OCI-LY7 (cell line): ENCODE measurements around the gene PARVB. TPM values are rescaled to one million over a fixed set of nuclear protein-coding genes. Genes with fewer than 3 reads are reported as not detected.

Experiments used
- BruUV-seq: library from RNA; stranded (reverse); fragments of 400-500 nt; replicated peaks from 2 replicates; lab custom pipeline; 2021; lab: Mats Ljungman, UMichigan
- CTCF ChIA-PET: fragments of 300-600 bp; sonication (Branson Sonifier 250); formaldehyde crosslinking; loops from one replicate; lab custom pipeline; 2022; ENCODE audit warnings: antibody characterized with exemption; ENCODE audit not compliant: unreplicated experiment; lab: Charles Lee
- POLR2A ChIA-PET: fragments of 300-600 bp; sonication (Branson Sonifier 250); formaldehyde crosslinking; loops from one replicate; lab custom pipeline; 2022; ENCODE audit warnings: antibody characterized with exemption; lab: Charles Lee
- DNase-seq: peaks from one replicate; pipeline ENCODE4 v3.0.0-alpha.2; 2015; ENCODE audit warnings: low spot score
- H2AFZ ChIP-seq: fragments of 200-600 bp; sonication (generic), shearing (Covaris generic); 2 replicates; pipeline ENCODE4 v1.6.1; 2014; ENCODE audit warnings: mild to moderate bottlenecking, antibody characterized with exemption, low read length, moderate library complexity
- H3K27ac ChIP-seq: fragments of 200-600 bp; sonication (generic); 2 replicates; pipeline ENCODE4 v1.5.1; 2014; ENCODE audit warnings: mixed run types, low read depth, mild to moderate bottlenecking, moderate library complexity, low read length, inconsistent platforms; ENCODE audit not compliant: poor library complexity, severe bottlenecking
- H3K36me3 ChIP-seq: fragments of 200-600 bp; sonication (generic); 2 replicates; pipeline ENCODE4 v1.6.1; 2014; ENCODE audit warnings: mild to moderate bottlenecking, antibody characterized with exemption, low read length, moderate library complexity, mixed read lengths; ENCODE audit not compliant: insufficient read depth
- H3K4me1 ChIP-seq: fragments of 200-600 bp; sonication (generic); 2 replicates; pipeline ENCODE4 v1.5.1; 2014; ENCODE audit warnings: mild to moderate bottlenecking, low read length; ENCODE audit not compliant: insufficient read depth, poor library complexity, severe bottlenecking
- H3K4me2 ChIP-seq: fragments of 200-600 bp; sonication (generic); 2 replicates; pipeline ENCODE4 v1.6.1; 2014; ENCODE audit warnings: mild to moderate bottlenecking, low read length
- H3K4me3 ChIP-seq: fragments of 200-600 bp; sonication (generic); 2 replicates; pipeline ENCODE4 v1.5.1; 2014; ENCODE audit warnings: mild to moderate bottlenecking, low read depth, low read length; ENCODE audit not compliant: poor library complexity, severe bottlenecking
- H3K79me2 ChIP-seq: fragments of 200-600 bp; sonication (generic); 2 replicates; pipeline ENCODE4 v1.6.1; 2016; ENCODE audit warnings: low read depth, mild to moderate bottlenecking, low read length, moderate library complexity, mixed read lengths; ENCODE audit not compliant: insufficient read depth
- H3K9me2 ChIP-seq: fragments of 200-600 bp; sonication (generic); 2 replicates; pipeline ENCODE4 v1.6.1; 2016; ENCODE audit warnings: mild to moderate bottlenecking, low read length, mixed read lengths; ENCODE audit not compliant: insufficient read depth
- H3K9me3 ChIP-seq: fragments of 200-600 bp; sonication (generic); 2 replicates; pipeline ENCODE4 v1.6.1; 2014; ENCODE audit warnings: mild to moderate bottlenecking, mixed run types, low read length, mixed read lengths
- H4K20me1 ChIP-seq: fragments of 200-600 bp; sonication (generic); 2 replicates; pipeline ENCODE4 v1.6.1; 2014; ENCODE audit warnings: mild to moderate bottlenecking, antibody characterized with exemption, low read length, moderate library complexity, mixed read lengths; ENCODE audit not compliant: insufficient read depth
- CTCF ChIP-seq: fragments of 200-600 bp; sonication (generic); conservative IDR thresholded peaks from 2 replicates; pipeline ENCODE4 v1.5.1; 2014; ENCODE audit warnings: mild to moderate bottlenecking, antibody characterized with exemption, low read length, moderate library complexity, mixed read lengths
- EZH2phosphoT487 ChIP-seq: fragments of 200-600 bp; sonication (generic); IDR thresholded peaks from 2 replicates; pipeline ENCODE4 v1.6.1; 2018; ENCODE audit warnings: low read depth, borderline replicate concordance, mild to moderate bottlenecking, mixed run types, antibody characterized with exemption, low read length, moderate library complexity, mixed read lengths
- intact Hi-C: fragments of 100-400 bp; cut with micrococcal nuclease; formaldehyde crosslinking; loops from one replicate; pipeline ENCODE4 v1.10.0; 2022; ENCODE audit not compliant: unreplicated experiment
- total RNA-seq, 2 experiments: library from RNA; depleted of rRNA in 1 of 2; stranded (reverse); fragments of >200 nt in 1 of 2; shearing (Covaris generic) in 1 of 2; gene quantifications; 2 replicates each; pipeline ENCODE4 v1.2.3, GENCODE V29; 2014 to 2022

Gene PARVB
- total RNA-seq, 2 experiments from 2014 or later: 0.34 TPM; not detected in 1

- POLR2A ChIA-PET: no interaction called here
- Histone ChIP-seq H4K20me1 (no peaks in the 10 kb centered on the region), H3K9me3 (no peaks in the 10 kb centered on the region), H3K4me1 (peaks cover 8% of the 10 kb centered on the region), H3K4me3 (no peak overlapping the region), H3K36me3 (no peaks in the 10 kb centered on the region), H3K27ac (no peak overlapping the region), H2AFZ (no peak overlapping the region), H3K9me2 (no peaks in the 10 kb centered on the region), H3K4me2 (no peak overlapping the region), H3K79me2 (no peaks in the 10 kb centered on the region)
- CTCF ChIA-PET: interaction anchor here (0.6 kb wide), 1 partner anchor 76 kb away, joined by 3 read pairs; no protein-coding TSS in a partner anchor
- DNase-seq: no peak
- BruUV-seq: no TSS peak
- intact Hi-C loops: no loop called here
- TF ChIP-seq CTCF (no peak), EZH2phosphoT487 (no peak)
Observed at GRCh38 chr22:44068422-44069191, 44.5 kb downstream of the PARVB start.

- BruUV-seq: no TSS peak
- no peak for TF ChIP-seq EZH2phosphoT487
- POLR2A ChIA-PET: no interaction called here
- no peaks in the 10 kb centered on the region for H3K36me3 ChIP-seq
- no peak for DNase-seq
- CTCF ChIA-PET: no interaction called here
- no peak overlapping the region for H3K4me2 ChIP-seq
- H3K9me2 ChIP-seq: no peaks in the 10 kb centered on the region
- H3K4me1 ChIP-seq: no peaks in the 10 kb centered on the region
- no peak overlapping the region for H2AFZ ChIP-seq
- no peak overlapping the region for H3K27ac ChIP-seq
- no peaks in the 10 kb centered on the region for H3K79me2 ChIP-seq
- H4K20me1 ChIP-seq: no peaks in the 10 kb centered on the region
- no peak overlapping the region for H3K4me3 ChIP-seq
- intact Hi-C loops: no loop called here
- no peaks in the 10 kb centered on the region for H3K9me3 ChIP-seq
Observed at GRCh38 chr22:44070029-44070428, 45.9 kb downstream of the PARVB start.

GRCh38 chr22:44071781-44072326 lies 47.8 kb downstream of the PARVB start:
- intact Hi-C loops: no loop called here
- no peak overlapping the region for H2AFZ ChIP-seq
- no peaks in the 10 kb centered on the region for H3K79me2 ChIP-seq
- DNase-seq: no peak
- CTCF ChIA-PET: no interaction called here
- no peak for TF ChIP-seq EZH2phosphoT487
- no peak for TF ChIP-seq CTCF
- H3K9me2 ChIP-seq: no peaks in the 10 kb centered on the region
- H4K20me1 ChIP-seq: no peaks in the 10 kb centered on the region
- H3K9me3 ChIP-seq: no peaks in the 10 kb centered on the region
- no peaks in the 10 kb centered on the region for H3K4me1 ChIP-seq
- no TSS peak for BruUV-seq
- H3K4me3 ChIP-seq: no peak overlapping the region
- POLR2A ChIA-PET: no interaction called here
- no peak overlapping the region for H3K27ac ChIP-seq
- no peaks in the 10 kb centered on the region for H3K36me3 ChIP-seq
- H3K4me2 ChIP-seq: no peak overlapping the region
